ENCODE data around the gene C19orf67. TPM values are rescaled to one million over a fixed set of nuclear protein-coding genes. Genes with fewer than 3 reads are reported as not detected.

C19orf67 gene
- total RNA-seq, 1 donor = not detected

GRCh38 chr19:14062558-14062855, 23.1 kb downstream of the C19orf67 start:
- TF ChIP-seq CTCF (IDR thresholded peaks at IDR 0.05; ENCODE audit: insufficient read depth, low read depth, low read length) = no peak
- no peak overlapping the region for H3K4me3 ChIP-seq (ENCODE audit: low read depth, low read length)
- no peak for DNase-seq (ENCODE audit: low read depth)

GRCh38 chr19:14061751-14062557, 23.6 kb downstream of the C19orf67 start, which contains the start of gene PALM3:
Gene PALM3 (minus strand): TSS chr19:14062076. CDS start chr19:14061980, 96 bp downstream.
- H3K4me3 ChIP-seq (ENCODE audit: low read depth, low read length) = no peak within 1 kb of the TSS
- TF ChIP-seq CTCF (IDR thresholded peaks at IDR 0.05; ENCODE audit: insufficient read depth, low read depth, low read length) = no peak
- DNase-seq (ENCODE audit: low read depth) = no peak

- TF ChIP-seq CTCF (IDR thresholded peaks at IDR 0.05; ENCODE audit: insufficient read depth, low read depth, low read length) = no peak
- DNase-seq (ENCODE audit: low read depth) = no peak
- H3K4me3 ChIP-seq (ENCODE audit: low read depth, low read length) = no peak overlapping the region
These were observed 24.4 kb downstream of the C19orf67 start for GRCh38 chr19:14061081-14061749.

- no peak for TF ChIP-seq CTCF (IDR thresholded peaks at IDR 0.05; ENCODE audit: insufficient read depth, low read depth, low read length)
- H3K4me3 ChIP-seq (ENCODE audit: low read depth, low read length) = no peak overlapping the region
- DNase-seq (ENCODE audit: low read depth) = no peak
These were observed 25.9 kb downstream of the C19orf67 start for GRCh38 chr19:14059652-14060155.

GRCh38 chr19:14059093-14059480, 26.5 kb downstream of the C19orf67 start:
- TF ChIP-seq CTCF (IDR thresholded peaks at IDR 0.05; ENCODE audit: insufficient read depth, low read depth, low read length) = peak; percentile 67
- H3K4me3 ChIP-seq (ENCODE audit: low read depth, low read length) = no peak overlapping the region
- DNase-seq (ENCODE audit: low read depth) = no peak

GRCh38 chr19:14058182-14059092, 27.1 kb downstream of the C19orf67 start:
- H3K4me3 ChIP-seq (ENCODE audit: low read depth, low read length) = peak overlapping the region; percentile 47
- no peak for DNase-seq (ENCODE audit: low read depth)
- TF ChIP-seq CTCF (IDR thresholded peaks at IDR 0.05; ENCODE audit: insufficient read depth, low read depth, low read length) = no peak
